Liver (tissue), 9 donors: ENCODE results near the gene PODXL2. TPM values are rescaled to one million over a fixed set of nuclear protein-coding genes. Genes with fewer than 3 reads are reported as not detected.

ENCODE experiments used
- DNase-seq: peaks from one replicate; pipeline ENCODE4 v3.0.0-alpha.2; 2017; ENCODE audit warnings: low spot score
- H3K27ac ChIP-seq, 2 donors: one replicate each; pipeline ENCODE4 v1.7.0; 2013; ENCODE audit warnings: inconsistent platforms in 2 of 2, low read length in 2 of 2, control low read depth in 1 of 2, low read depth in 1 of 2, mild to moderate bottlenecking in 1 of 2
- H3K27me3 ChIP-seq, 4 donors: one replicate each; pipeline versions ENCODE4 v1.6.1 to v1.7.0; 2013; ENCODE audit warnings: low read length in 3 of 4, inconsistent platforms in 1 of 4, mild to moderate bottlenecking in 1 of 4, moderate library complexity in 1 of 4; ENCODE audit not compliant: control insufficient read depth in 4 of 4, insufficient read depth in 4 of 4
- H3K36me3 ChIP-seq, 4 donors: one replicate each; pipeline versions ENCODE4 v1.6.1 to v1.7.0; 2013; ENCODE audit warnings: low read length in 3 of 4, mild to moderate bottlenecking in 3 of 4, low read depth in 1 of 4, moderate library complexity in 1 of 4; ENCODE audit not compliant: control insufficient read depth in 4 of 4, insufficient read depth in 3 of 4
- H3K4me1 ChIP-seq, 4 donors: one replicate each; pipeline versions ENCODE4 v1.6.1 to v1.7.0; 2013; ENCODE audit warnings: low read length in 3 of 4, mild to moderate bottlenecking in 3 of 4, moderate library complexity in 1 of 4; ENCODE audit not compliant: control insufficient read depth in 4 of 4, insufficient read depth in 4 of 4
- H3K4me3 ChIP-seq, 3 donors: one replicate each; pipeline versions ENCODE4 v1.6.1 to v1.7.0; 2013; ENCODE audit warnings: low read length in 3 of 3, control low read depth in 1 of 3, low read depth in 1 of 3, mild to moderate bottlenecking in 1 of 3
- H3K9ac ChIP-seq, 2 donors: one replicate each; pipeline ENCODE4 v1.7.0; 2013; ENCODE audit warnings: low read length in 2 of 2, mild to moderate bottlenecking in 2 of 2, moderate library complexity in 2 of 2, control low read depth in 1 of 2, low read depth in 1 of 2
- H3K9me3 ChIP-seq, 4 donors: one replicate each; pipeline versions ENCODE4 v1.6.1 to v1.7.0; 2013; ENCODE audit warnings: low read length in 3 of 4; ENCODE audit not compliant: control insufficient read depth in 4 of 4
- ATF3 ChIP-seq: IDR thresholded peaks from 2 replicates; pipeline ENCODE4 v1.6.1; 2016; ENCODE audit warnings: antibody characterized with exemption
- EGR1 ChIP-seq, 2 donors: IDR thresholded peaks; 2 replicates each; pipeline ENCODE4 v1.6.1; 2016 to 2018; ENCODE audit warnings: antibody characterized with exemption in 2 of 2, low read depth in 2 of 2
- FOXA1 ChIP-seq: IDR thresholded peaks from 2 replicates; pipeline ENCODE4 v1.6.1; 2016; ENCODE audit warnings: antibody characterized with exemption
- GABPA ChIP-seq, 2 donors: IDR thresholded peaks in 1 of 2; conservative IDR thresholded peaks in 1 of 2; 2 replicates each; pipeline ENCODE4 v1.6.1; 2016; ENCODE audit warnings: antibody characterized with exemption in 2 of 2, mild to moderate bottlenecking in 1 of 2, moderate library complexity in 1 of 2
- HNF4A ChIP-seq, 2 donors: conservative IDR thresholded peaks; 2 replicates each; pipeline ENCODE4 v1.6.1; 2016; ENCODE audit warnings: antibody characterized with exemption in 2 of 2, mild to moderate bottlenecking in 2 of 2
- HNF4G ChIP-seq: IDR thresholded peaks from 2 replicates; pipeline ENCODE4 v1.6.1; 2016; ENCODE audit warnings: antibody characterized with exemption
- RAD21 ChIP-seq, 2 donors: IDR thresholded peaks; 2 replicates each; pipeline ENCODE4 v1.6.1; 2016; ENCODE audit warnings: antibody characterized with exemption in 2 of 2, mild to moderate bottlenecking in 2 of 2
- REST ChIP-seq: IDR thresholded peaks from 2 replicates; pipeline ENCODE4 v1.6.1; 2016; ENCODE audit warnings: antibody characterized with exemption, mild to moderate bottlenecking
- RXRA ChIP-seq, 2 donors: IDR thresholded peaks; 2 replicates each; pipeline ENCODE4 v1.6.1; 2017 to 2018; ENCODE audit warnings: antibody characterized with exemption in 2 of 2, mild to moderate bottlenecking in 1 of 2
- SP1 ChIP-seq: IDR thresholded peaks from 2 replicates; pipeline ENCODE4 v1.6.1; 2018; ENCODE audit warnings: antibody characterized with exemption, mild to moderate bottlenecking
- TAF1 ChIP-seq: conservative IDR thresholded peaks from 2 replicates; pipeline ENCODE4 v1.6.1; 2016; ENCODE audit warnings: antibody characterized with exemption, mild to moderate bottlenecking
- YY1 ChIP-seq: IDR thresholded peaks from 2 replicates; pipeline ENCODE4 v1.6.1; 2016; ENCODE audit warnings: antibody characterized with exemption, mild to moderate bottlenecking
- WGBS: extraction: QIAGEN DNeasy Blood & Tissue Kit; methylation state at CpG from one replicate; pipeline ENCODE4 v1.1.7; 2013; 5-methylcytosine and 5-hydroxymethylcytosine counted together
- polyA plus RNA-seq, 2 donors: library from polyadenylated mRNA; stranded (reverse) in 1 of 2; unstranded in 1 of 2; fragments of 200-250 nt in 1 of 2; fragments of >200 nt in 1 of 2; fragmentation: Nextera tagmentation in 1 of 2; extraction: Ambion mirVana in 1 of 2; gene quantifications; one replicate each; pipeline versions ENCODE4 v1.2.1 to v1.2.3, GENCODE V29; 2013 to 2015
- total RNA-seq, 2 donors: library from RNA; depleted of rRNA; stranded (reverse); fragments of >200 nt; gene quantifications; one replicate each; pipeline ENCODE4 v1.2.3, GENCODE V29; 2014
- TF ChIP-seq, protein P1 (sequence below): IDR thresholded peaks from 2 replicates; pipeline ENCODE4 v1.6.1; 2016; ENCODE audit warnings: antibody characterized with exemption
- TF ChIP-seq, protein P2 (sequence below): IDR thresholded peaks from 2 replicates; pipeline ENCODE4 v1.6.1; 2016; ENCODE audit warnings: antibody characterized with exemption
- donor health status: healthy.
- donor health status: healthy.
- donor health status: healthy.
- donor health status: healthy.
- donor health status: healthy.

Gene PODXL2
- total and polyA plus RNA-seq, 4 donors, result 0.47 to 1.4 (median 0.88) TPM

- TF ChIP-seq REST, result no peak
- no peak for TF ChIP-seq FOXA1
- TF ChIP-seq, protein P1, sequence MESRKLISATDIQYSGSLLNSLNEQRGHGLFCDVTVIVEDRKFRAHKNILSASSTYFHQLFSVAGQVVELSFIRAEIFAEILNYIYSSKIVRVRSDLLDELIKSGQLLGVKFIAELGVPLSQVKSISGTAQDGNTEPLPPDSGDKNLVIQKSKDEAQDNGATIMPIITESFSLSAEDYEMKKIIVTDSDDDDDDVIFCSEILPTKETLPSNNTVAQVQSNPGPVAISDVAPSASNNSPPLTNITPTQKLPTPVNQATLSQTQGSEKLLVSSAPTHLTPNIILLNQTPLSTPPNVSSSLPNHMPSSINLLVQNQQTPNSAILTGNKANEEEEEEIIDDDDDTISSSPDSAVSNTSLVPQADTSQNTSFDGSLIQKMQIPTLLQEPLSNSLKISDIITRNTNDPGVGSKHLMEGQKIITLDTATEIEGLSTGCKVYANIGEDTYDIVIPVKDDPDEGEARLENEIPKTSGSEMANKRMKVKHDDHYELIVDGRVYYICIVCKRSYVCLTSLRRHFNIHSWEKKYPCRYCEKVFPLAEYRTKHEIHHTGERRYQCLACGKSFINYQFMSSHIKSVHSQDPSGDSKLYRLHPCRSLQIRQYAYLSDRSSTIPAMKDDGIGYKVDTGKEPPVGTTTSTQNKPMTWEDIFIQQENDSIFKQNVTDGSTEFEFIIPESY, result no peak
- TF ChIP-seq GABPA (IDR thresholded peaks at IDR 0.05 in 1 of 2, conservative IDR thresholded peaks at IDR 0.05 in 1 of 2), result no peak
- no peak for TF ChIP-seq TAF1
- TF ChIP-seq EGR1 (IDR thresholded peaks at IDR 0.05; ENCODE audit: low read depth in 2 of 2), result no peak
Measured at GRCh38 chr3:127600749-127601456, 28.1 kb upstream of the PODXL2 start (continued).

- H3K27ac ChIP-seq, result no peak overlapping the region
- no peaks in the 10 kb centered on the region for H3K27me3 ChIP-seq
- no peak overlapping the region for H3K4me3 ChIP-seq
- no peak overlapping the region for H3K9ac ChIP-seq
- TF ChIP-seq EGR1 (IDR thresholded peaks at IDR 0.05; ENCODE audit: low read depth in 2 of 2) (no peak), GABPA (IDR thresholded peaks at IDR 0.05 in 1 of 2, conservative IDR thresholded peaks at IDR 0.05 in 1 of 2) (no peak), FOXA1 (no peak), REST (no peak), YY1 (no peak), HNF4G (no peak), HNF4A (conservative IDR thresholded peaks at IDR 0.05) (no peak), RAD21 (IDR thresholded peaks at IDR 0.05) (no peak), SP1 (no peak), TAF1 (no peak), ATF3 (no peak), RXRA (IDR thresholded peaks at IDR 0.05) (no peak)
- TF ChIP-seq, protein P1, result no peak
- TF ChIP-seq, protein P2, sequence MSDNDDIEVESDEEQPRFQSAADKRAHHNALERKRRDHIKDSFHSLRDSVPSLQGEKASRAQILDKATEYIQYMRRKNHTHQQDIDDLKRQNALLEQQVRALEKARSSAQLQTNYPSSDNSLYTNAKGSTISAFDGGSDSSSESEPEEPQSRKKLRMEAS, result no peak
- no peaks in the 10 kb centered on the region for H3K9me3 ChIP-seq
- 94% methylated on average over 7 of the region's 7 CpGs for WGBS
- no peak for DNase-seq
- peaks cover 0 to under 1% (median under 1%) of the 10 kb centered on the region in 4 donors for H3K4me1 ChIP-seq
- H3K36me3 ChIP-seq, result peaks cover 0 to 4% (median 1%) of the 10 kb centered on the region in 4 donors
Measured at GRCh38 chr3:127604035-127604434, 24.9 kb upstream of the PODXL2 start.
